Measurements from ENCODE around the gene SLC40A1.

Gene SLC40A1

DNA sequence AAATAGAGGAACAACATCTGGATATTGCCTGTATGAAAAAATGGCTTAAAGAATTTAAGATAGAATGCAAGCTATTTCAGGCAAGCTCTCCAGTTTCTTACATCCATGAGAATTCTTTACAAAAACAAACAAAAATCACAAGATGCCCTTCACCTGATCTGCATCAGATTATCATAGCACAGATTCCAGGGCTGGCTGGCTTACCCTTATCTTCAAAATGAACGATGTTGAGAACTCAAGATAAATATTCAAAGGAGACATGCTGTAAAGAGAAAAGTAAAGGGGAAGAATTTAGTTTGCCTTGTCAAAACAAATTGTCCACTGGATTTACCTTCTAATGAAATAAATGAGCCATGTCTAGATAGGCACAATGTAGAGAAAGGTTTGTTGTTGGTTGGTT is 18.7 kb upstream of the SLC40A1 start:
- DNase-seq = no peak

DNA sequence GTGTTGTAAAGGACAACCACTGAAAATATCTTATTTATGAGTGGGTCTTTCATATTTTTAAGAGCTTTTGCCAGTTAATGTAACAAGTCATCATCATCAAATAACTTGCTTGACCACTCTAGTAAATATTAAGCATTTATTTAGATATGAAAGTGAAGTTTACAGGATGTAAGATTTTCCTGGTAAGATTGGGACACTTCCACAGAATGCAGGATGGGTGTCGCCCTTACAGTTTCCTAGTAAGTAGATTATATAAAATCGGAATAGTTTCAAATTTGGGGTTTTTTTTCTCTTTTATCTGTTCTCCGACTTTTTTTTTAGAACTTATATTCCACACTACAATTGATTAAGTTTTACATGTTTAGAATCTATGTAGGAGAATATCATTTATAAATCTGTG is 14.8 kb upstream of the SLC40A1 start:
- DNase-seq = no peak

DNA sequence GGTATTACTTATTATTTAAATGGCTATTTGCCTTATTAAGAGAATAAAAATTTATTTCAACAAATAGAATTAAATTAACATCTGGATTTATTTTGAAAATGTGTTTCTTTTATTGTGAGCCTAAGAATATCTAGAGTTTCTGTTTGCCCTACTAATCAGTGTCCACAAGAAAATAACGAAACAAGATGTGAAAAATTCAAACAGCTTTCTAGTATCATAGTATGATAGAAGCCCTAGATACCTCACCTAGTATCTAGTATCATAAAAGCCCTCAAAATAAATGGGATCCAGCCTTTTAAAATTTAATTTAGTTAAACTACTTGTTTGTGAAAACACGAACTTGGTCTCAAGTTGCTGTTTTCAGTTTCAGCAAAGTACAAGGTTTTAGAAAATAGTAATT is 13.7 kb upstream of the SLC40A1 start:
- DNase-seq = no peak

DNA sequence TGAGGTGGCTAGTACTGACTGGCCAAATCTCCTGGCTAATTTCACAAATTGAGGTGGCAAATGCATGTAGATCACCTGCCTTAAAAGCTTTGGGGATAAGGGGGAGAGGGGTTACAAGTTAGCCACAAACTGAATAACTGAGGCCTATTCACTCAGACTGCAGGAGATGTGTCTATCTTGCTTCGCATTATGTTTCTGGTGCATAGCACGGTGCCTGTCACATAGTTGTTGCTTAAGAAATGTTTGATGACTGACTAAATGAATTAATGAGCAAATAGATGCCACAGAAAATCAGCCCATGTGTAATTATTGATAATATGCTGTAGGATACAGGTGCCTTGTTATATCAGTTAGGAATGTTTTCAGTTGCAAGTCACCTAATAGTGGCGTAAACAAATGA is 12.5 kb upstream of the SLC40A1 start:
- no peak for DNase-seq

DNA sequence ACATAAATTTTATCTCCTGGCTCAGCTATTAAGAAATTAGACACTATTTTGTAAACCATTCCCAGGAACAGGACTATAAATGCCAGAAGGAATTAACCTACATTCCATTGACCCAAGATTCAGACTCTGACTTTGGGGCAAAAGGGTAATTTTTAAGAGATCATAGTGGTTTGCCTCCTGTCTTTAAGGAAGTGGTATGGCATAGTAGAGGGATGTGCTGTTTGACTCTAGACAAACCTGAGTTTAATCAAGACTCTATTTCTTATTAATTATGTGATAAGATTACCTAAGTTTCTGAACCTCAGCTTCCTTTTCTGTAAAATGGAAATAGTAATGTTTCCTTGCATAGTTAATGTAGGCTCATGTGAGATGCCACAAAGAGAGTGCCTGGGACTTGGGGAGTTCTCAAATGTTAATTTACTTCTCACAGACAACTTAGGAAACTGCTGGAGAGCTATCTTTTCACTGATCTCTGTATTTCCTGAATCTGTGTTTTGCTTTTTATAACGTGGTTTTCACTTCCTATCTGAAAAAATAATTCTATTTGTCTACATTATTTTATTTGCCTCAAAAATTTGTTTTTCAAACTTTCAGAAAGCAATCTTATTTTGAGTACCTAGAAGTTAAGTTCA is 11.9 kb upstream of the SLC40A1 start:
- DNase-seq = no peak

DNA sequence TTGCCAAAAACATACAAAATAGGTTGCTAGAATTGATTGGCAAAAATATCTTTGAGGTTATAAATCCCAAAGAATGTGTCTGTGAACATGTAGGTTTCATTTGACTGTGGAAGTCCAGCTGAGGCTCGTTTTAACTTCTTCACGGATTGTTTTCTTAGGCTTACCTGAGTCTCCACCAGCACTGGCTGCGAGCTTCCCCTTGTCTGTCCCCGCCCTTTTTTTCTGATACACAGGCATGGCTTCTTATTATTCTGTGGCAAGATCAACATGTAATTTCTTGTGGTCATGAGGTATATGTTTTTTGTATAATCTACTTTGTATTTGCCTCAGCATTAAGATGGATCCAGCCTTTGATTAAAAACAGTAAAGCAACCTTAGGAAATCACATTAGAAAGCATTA is 7.2 kb upstream of the SLC40A1 start:
- no peak for DNase-seq

DNA sequence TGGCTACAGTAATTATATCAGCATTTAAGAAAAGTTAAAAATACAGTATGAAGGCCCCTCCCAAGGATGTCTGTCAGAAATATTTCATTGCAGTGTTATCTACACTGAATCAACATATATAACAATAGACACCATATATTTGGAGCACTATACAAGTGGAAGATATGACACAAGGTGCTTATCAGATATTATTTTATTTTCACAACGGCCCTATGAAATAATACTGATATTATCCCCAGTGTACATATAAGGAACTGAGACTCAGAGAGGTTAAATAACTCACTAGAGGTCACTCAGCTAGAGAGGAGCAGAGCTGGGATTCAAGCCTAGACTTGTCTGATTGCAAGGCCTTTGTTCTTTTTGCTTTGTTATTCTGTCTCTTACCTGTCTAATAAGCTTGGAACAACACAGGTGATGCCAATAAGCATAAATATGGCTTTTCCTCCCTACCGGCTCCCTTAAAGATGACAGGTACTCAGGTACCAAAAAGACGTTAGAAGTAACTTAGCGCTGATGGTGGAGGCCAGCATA is 4.7 kb upstream of the SLC40A1 start:
- DNase-seq = no peak

DNA sequence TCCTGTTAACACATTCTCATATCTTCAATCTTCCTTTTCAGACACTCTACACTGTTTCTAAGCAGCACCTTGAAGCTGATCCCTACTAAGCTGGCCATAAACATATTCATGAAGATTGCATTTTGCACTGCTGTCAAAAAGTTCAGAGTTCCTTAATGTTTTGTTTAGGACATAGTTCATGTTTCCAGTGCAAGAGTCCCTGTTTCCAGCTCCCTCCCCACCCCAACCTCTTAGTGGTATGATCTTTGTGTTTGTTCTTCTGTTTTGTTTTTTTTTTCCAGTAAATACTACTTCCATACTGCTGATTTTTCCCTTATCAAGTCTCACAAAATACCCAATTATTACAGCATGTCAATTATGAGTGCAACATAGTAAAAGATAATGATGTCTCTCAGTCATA is 4.1 kb upstream of the SLC40A1 start:
- DNase-seq = no peak

DNA sequence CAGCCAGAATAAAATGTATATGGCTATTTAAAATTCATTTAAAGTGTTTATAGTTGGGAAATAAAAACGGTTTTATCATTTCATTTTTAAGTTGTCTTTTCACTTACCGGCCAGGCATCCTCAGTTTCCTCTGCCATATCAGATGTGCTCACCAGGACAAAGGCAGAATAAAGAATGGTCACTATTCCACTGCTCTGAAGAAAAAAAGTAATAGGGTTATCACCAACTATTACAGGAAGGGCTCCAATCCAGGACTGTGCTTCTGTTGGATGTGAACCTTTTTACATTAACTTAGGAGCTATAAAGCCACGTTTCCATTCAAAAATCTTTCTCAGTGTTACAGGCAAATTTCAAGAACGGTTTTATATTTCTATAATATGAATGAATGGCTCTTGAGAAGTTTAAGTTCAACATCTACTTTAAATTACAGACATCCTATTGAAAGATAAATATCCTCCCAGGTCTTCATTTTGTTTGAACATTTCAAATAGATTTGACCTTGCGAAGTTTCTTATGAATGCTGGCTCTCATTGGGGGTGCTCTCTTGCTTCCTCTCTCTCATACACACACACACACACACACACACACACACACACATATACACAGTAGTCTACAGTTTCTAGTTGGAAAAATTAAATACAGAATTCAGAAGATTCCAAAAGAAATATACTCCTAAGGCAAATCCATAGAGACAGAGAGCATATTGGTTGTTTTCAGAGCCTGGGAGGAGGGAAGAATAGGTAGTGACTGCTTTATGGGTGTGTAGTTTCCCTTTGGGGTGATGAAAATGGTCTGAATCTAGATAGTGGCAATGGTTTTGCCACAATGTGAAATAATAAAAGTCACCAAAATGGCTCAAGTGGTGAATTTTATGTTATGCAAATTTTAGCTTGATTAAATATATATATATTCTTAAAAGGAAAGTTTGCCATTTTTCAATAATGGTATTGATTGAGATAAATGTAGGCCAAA is 2.9 kb upstream of the SLC40A1 start:
- no peak for DNase-seq

DNA sequence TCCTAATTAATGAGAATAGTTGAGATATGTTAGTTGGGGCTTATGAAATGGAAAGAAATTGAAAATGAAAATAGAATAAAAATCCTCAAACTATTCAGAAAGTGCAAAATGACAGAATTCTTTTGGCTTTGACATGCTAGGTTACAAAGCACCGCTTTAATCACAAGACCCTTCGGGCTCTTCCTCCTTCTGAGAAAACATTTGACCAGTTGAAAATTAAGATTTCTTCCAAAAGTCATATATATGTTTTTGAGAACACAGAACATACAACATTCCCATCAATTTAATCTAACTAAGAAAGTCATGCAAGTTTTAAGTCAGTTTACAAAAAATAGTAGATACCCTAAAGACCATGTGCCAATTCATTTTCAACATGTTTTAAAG is 2.2 kb upstream of the SLC40A1 start:
- no peak for DNase-seq

DNA sequence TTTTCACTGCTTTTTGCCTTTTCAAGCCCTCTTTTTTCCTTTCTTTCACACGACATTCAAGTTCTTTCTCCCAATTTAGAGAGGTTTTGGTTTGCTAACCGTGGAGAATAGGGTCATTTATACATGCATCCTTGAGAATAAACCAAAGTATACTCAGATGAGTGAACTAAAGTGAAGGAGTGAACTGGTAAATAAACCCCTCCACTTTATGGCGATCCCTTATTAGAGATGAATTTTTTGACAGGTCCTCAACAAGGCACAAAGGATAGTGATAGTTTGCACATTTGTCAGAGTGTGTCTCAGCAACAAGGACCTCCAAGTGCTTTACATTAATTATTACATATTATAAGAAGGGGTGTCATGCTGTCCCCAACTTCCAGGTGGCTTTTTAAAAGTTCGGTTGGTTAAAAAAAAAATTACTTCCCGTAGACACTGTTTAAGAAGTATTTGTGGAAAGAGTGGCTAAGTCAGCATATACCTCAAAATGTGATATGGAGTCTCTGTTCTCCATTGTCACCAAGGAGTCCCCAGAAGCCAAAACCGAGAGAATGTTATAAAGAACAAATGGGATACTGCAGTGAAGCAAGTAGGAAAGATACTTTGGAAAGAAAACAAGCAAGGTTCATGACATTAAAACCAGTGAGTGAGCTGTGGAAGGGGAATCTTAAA is 1.7 kb upstream of the SLC40A1 start:
- DNase-seq = no peak

DNA sequence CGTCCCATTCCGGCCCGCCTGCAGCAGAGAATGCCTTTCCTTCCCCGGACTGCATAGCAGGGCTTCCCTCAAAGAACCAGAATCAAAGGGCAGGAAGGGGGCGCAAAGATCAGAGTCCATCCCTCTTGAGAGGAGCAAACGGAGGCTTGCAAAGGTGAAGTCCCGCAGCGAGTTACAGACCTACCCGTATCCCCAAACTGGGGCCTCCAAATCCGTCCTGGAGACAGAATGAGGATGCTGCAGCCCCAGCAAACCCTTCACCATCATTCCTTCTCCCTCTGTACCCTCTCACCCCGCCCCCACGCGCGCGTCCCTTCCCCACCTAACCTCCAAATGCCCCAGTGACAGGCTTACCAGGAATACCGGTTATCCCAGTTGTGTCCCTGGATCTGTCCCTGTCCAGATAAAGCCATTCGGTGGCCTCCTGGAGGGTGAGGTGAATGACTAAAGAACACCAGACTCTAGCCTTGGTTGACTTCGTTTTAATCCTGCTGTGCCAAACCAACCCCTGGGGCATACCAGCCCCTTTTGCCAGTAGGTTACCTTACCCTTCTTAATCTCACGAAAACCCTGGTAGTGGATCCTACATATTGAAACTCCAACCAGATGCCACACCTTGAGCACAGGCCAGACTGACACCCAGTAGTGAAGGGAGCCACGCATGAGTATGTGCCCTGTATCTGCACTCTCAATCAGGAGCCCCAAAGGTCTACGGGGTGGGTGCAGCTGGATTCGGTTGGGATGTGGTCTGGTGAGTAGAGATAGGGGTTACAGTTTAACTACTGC is 961 bp upstream of the SLC40A1 start:
- DNase-seq = peak; percentile 29

DNA sequence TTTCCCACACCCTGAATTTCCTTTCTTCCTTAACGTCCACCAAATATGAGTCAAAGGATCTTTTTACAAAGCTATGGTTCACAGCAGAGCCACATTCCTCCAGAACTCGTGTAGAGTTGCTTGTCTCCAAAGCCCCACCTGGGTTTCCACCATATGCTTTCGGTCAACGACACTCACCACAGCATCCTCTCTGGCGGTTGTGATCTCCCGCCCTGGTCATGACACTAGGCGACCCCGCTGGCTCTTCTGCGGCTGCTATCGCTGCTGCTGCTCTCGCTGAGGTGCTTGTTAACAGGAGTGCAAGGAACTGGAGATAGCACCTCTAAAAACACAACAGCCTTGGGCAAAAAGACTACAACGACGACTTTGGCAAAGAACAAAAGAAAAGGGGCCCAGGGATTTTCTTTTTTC is 340 bp downstream of the SLC40A1 start:
- DNase-seq = peak; percentile 48

DNA sequence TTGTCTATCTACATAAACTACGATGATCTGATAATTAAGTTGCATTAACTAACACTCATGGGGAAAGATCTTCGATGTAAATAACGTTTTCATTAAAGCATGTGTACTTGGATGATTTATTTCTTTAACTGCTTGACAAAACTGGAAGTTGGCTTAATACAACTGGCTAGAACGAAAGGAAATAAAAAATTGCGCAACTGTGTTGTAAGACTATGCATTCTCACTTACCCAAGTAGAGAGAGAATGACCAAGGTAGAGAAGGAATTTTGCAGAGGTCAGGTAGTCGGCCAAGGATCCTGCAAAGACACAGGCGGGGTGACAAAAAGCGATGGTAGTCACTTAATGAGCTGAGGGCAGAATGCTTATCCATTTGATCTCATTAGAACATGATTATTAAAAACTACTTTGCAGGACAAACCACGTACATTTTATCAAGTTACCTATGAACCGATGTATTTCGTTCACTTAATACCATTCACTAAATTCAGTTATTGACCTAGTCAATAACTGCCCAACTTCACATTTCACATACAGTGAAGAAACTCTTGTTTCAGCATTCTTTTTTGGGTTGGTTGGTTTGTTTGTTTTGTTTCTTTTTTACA is 900 bp downstream of the SLC40A1 start:
- no peak for DNase-seq

DNA sequence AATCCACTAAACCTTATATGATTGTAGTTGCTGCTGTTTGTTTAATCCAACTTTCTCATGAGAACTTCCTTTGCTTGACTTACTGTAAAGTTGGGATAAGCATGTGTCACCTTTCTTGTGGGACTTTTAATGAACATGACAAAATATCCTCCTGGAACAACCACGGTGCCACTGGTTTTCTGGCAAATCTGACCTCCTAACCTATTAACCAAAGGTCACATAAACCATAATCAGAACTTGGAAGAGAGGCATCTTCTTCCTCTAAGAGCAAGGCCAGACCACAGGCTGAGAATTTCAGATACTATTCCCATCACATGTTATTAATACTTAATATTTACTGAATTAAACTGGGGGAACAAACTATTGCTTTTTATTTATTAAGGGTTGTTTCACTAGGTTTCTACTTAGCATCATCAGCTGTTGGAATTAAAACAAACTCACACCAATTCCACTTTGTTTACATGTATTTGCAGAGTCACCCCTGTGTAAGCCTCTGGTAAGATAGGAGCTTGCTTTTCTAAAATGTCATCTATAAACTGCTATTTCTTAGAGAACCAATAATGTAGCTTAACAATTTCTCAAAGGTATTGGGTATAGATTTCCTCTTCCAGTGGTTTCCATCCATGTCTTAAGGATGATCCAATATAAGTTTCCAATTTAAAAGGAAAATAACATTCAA is 2.2 kb downstream of the SLC40A1 start:
- no peak for DNase-seq

DNA sequence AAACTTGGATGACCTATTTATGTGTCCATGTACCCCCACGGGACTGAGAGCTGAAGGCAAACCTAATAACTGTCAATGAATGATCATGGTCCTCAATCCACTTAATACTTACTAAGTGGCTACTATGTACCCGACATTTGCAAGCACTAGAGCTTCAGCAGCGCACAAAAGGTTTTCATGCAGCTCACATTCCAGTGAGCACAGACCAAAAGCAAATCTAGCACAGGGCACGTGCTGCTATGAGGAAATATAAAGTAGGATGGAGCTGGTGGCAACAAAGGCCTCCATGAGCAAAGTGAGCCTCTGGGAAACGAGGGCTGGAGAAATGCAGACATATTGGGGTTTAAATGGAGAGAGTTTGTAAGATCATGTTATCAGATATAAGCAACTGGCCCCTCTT is 3.5 kb downstream of the SLC40A1 start:
- no peak for DNase-seq

DNA sequence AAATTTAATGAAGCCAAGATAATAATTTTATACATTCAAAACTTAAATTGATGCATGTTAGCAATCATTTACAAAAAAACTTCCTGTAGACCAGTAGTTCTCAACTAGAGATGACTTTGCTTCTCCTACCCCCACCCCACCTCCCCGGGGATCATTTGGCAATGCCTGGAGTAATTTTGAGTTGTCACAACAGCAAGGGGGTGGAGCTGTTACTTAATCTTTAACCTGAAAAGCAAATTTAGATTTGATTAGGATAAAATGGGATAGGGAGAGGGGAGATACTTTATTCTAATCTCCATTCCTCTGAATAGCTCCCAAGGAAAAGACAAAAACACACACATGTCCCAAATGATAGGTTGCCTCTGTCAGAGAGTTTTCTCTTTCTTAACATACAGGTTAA is 4.2 kb downstream of the SLC40A1 start:
- DNase-seq = no peak

DNA sequence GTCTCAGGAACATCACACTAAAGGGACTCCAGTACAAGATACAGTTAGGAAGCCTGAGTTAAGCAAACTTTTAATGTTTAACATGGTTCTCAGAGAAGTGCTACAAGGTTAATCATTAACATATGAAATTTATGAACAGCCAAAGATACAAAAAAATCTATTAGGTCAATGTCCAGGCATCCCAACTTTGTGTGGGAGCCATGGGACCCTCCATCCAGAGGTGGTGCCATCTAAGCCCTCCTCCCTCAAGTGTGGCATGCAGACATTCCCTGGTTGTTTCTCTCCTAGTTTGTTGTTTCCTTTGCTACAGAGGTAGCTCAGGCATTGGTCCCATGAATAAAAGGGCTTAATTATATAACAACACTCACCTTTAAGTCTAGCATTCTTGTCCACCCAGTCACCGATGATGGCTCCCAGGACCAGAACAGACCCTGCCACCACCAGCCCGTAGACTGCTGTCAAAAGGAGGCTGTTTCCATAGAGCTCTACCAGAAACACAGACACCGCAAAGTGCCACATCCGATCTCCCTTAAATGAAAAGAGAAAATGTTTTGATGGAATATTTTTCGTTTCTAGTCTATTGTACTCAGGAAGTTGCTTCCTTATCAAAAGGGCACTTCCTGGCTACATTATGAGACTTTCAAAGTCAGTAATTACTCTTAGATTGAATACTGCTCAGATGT is 5.7 kb downstream of the SLC40A1 start:
- DNase-seq = peak; percentile 6

DNA sequence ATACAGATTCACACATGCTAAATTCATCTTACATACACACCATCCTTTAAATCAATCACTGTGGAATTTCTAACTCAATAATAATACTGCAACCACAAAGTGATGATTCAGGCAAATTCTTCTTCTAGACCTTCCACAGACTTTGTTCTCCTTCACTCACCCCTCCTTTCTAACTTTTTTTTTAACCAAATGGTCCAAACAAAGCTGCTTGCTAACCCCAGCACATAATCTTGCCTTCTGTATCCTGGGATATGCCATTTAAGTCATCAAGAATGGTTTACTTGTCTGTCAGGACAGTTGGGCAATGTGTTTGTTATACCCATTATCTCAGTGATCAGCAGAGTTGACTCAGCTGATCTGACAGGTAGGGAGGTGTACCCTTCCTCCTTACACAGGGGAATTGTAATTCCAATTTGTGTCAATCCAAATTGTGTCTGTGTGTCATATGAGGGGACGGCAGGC is 10.0 kb downstream of the SLC40A1 start:
- no peak for DNase-seq

DNA sequence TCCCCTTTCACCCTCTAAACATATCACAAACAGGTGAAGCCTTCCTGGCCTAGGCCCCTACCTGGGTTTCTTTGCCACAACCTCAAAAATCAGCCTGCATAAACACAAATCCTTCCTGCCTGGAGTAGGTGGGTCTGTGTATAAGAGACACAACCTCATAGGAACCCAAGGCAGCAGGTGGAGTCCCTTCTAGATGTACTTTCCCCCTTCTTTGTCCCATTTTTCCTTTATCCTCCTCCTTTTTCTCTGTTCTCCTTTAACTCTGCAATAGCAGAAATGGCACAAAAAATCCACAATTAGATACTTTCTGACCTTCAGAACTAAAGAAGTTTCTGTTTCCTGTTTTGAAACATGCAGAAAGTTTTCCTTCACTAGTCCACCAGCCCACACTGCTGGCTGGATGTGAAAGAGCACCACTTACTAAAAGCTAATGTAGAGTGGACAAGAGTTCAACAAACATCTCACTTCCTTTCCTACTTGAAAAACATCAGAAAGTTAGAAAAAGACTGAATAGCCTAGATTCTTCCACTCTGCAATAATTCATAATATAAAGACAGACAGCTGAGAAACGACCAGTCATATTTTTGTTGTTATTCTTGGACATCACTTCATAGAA is 11.2 kb downstream of the SLC40A1 start:
- no peak for DNase-seq

DNA sequence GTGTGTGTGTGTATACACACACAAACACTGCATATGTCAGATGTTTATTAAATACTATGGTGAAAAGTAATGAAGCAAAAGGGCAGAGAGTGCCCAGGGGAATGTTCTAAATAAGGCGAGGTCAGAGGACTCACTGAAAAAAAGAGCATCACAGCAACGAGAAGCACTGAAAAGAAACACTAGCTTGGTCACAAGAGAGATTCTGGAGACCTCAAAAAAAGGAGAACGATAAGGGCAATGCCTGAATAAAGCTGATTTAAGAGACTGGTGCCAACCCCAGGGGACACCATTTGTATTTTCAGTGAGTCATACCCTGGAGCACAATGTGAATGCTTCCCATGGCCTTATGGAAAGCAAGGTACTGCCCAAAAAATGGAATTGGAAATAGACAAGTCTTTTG is 14.5 kb downstream of the SLC40A1 start:
- DNase-seq = no peak

All from stimulated activated CD4-positive, alpha-beta T cell treated with anti-CD3 and anti-CD28 coated beads, Interleukin-15, amount 100 ng/mL, for 24 hours (primary cell).